A204.1 (cell line): Measurements from ENCODE around the gene ATG4B.

Experiments
- FAIRE-seq: peaks from 2 replicates; lab custom pipeline; 2012; peaks lifted over from hg19 to GRCh38; lab: Jason Lieb, UNC

The ATG4B gene

DNA sequence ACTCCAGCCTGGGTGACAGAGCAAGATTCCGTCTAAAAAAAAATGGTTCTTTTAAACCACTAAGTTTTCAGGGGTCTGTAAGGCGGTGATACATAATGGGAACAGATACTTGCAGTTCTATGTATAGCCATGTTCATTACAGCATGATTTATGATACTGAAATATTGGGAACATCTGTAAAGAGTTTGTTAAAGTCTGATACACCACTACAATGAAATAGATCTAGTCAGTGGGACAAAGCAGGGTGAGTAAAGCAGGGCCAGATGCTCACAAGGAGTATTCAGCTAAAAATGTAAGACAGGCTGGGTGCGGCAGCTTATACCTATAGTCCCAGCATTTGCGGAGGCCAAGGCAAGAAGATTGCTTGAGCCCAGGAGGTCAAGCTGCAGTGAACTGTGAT is 58.2 kb downstream of the ATG4B start:
- FAIRE-seq = no peak

DNA sequence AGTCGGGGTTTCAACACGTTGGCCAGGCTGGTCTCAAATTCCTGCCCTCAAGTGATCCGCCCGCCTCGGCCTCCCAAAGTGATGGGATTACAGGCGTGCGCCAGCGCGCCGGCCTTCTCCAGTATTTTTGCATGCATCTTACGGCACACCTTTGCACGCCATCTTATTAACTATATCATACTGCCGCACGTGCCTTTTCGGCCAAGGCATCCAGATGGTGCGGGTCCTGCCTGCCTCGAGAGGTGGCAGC is 63.6 kb downstream of the ATG4B start:
- FAIRE-seq = no peak

DNA sequence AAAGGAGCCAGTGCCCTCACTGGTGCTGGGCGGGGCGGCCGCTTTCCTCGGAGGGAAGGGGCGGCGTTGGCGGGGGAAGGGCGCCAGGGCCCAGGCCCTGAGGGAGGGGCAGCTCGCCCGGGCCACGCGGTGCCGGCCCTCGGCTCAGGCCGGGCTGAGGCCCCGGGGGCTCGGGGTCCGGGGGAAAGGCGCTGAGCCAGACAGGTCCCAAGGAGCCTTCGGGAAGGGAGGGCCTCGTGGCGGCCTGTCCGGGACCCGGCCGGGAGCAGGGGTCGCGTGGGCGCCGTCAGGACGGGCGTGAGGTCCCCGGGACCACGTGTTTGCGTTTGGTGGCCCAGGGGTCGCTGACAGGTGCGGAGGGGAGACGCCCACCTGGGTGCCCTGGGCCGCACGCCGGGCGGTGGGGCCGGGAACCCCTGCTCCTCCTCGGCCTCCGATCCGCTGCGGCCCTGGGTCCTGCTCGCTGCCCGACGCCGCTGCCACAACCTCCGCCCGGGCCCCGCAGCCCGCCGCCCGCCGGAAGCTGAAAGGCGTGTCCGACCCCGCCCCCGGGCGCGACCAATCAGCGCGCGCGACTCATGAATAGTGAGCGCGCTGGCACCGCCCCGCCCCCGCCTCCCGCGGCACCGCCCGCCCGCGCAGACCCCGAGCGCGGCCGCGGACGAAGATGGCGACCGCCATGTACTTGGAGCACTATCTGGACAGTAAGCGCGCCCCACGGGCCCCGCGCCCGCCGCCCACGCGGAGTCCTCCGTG is 64.1 kb downstream of the ATG4B start, which contains the start of gene ING5:
ING5 (plus strand) TSS at position 641 of the 756 bp plus-strand sequence; CDS start at position 668, 27 bp downstream.
- FAIRE-seq = no peak

DNA sequence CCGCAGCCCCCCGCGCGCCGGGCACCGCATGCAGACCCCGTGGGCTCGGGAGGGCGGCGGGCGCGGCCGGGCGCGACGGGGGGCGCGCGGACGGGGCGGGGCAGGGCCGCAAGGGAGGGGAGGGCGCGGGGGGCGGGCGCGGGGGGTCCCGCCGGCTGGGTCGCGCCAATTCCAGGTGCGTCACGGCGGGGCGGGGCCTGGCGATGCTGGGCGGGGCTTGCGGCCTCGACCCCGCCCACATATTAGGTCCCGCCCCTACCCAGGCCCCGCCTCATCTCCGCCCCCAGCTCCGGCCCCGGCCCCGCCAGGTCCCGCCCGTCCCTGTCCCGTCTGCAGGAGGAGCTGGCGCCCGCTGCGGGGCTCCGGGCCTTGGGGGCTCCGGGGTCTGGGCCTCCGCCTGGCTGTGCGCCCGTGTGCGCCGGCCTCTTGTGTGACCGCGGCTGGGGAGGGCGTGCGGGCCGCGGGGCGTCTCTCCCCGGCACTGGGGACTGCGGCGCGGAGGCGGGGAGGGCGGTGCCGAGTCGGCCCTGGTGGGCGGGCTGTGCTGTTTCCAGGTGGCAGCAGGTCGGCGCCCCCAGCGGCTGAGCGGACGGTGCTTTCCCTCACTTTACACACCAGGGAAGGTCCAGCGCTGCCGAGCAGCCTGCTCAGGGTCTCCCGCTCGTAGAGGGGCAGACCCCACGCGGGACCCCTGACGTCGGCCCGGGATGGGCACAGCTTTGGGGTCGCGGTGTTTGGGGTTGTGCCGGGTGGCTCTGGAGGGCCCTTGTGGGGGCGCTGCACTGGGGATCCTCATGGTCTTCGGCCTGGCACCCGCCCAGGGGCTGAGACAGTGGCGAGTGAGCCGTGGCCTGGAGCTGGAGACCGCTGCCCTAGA is 64.9 kb downstream of the ATG4B start:
- no peak for FAIRE-seq

DNA sequence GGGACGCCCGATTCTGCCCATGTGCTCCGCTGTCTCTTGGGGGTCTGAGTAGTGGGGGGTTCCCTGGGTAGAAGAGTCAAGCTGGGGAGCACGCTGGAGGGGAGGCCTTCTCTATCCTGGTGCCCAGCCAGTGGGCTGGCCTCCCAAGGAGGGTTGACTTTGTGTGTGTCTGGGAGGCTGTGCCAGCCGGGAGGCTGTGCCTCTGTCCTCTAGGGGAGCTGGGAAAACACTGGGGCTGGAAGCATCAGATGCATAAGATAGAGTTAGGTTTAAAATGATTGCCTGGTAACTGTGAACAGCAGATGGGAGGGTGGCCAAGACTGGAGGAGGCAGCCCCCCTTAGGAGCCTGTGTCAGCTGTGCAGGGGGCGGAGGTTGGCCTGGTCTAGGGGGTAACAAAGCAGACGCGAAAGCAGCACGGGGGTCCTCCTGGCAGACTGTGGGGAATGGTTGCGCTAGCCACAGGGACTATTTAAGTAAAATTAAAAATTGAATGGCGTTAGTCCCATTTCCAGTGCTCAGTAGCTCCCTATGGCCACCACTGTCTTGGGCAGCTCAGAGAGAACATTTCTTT is 65.6 kb downstream of the ATG4B start:
- FAIRE-seq = no peak

DNA sequence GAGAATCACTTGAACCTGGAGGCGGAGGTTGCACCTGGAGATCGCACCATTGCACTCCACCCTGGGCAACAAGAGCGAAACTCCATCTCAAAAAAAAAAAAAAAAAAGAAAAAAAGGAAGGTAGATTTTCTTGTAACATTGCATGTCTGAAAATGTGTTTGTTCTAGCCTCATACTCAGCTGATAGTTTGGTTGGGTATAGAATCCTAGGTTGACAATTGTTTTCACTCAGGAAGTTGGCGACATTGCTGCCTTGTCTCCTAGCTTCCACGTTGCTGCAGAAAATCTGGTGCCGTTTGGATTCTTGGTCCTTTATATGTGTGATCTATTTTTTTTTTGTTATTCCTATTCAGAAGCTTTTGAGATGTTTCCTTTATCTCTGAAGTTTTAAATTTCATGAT is 69.0 kb downstream of the ATG4B start:
- no peak for FAIRE-seq

DNA sequence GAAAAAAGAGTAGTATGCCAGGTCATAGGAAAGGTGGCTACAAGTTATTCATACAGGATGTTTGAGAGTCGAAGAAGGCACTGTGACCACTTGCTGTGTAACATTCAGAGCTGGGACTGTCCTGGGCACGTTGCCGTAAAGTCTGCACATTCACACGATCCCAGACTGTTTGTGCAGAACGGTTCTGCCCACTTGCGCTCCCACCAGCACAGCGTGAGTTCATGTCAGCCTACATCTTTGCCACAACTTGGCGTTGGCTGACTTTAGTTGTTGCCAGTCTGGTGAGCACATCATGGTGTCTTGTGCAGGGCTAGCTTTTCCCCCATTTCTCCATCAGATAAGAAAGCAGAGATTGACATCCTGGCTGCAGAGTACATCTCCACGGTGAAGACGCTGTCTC is 71.4 kb downstream of the ATG4B start:
- no peak for FAIRE-seq

DNA sequence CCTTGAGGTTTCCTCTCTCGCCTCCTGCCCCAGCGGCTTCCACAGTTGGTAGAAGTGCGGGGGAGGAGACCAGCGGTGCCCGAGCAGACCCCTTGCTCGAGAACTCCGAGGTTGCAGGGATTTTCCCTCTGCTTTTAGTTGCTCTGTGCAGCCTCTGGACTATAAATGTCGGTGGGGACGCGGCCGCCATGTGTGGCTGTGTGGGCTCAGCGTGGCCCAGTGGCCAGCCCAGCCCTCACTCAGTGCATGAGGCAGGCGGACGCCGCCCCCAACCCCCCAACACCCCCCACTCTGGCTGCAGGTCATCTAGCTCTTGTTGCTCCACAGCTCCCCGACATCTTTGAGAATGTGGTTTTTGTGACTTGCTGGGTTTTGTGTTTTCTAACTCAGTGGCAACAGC is 81.6 kb downstream of the ATG4B start:
- no peak for FAIRE-seq

DNA sequence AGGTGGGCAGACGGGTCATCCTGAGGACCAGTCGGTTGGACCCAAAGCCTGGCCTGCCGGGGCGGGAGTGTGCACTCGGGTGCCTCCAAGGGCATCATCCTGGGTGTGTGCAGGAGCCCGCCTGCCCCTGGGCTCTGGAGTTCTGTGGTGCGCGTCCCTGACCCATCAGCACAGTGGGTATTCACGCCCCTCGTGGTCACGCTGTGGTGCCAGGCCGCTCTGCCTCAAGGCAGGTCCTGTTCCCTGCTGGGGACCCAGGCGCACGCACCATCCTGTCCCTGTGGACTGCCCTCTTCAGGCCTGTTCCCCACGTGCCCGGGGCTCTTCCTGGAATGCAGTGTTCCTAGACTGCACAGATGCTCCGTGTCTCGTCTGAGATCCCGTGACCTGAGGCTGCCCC is 82.6 kb downstream of the ATG4B start:
- FAIRE-seq = no peak

DNA sequence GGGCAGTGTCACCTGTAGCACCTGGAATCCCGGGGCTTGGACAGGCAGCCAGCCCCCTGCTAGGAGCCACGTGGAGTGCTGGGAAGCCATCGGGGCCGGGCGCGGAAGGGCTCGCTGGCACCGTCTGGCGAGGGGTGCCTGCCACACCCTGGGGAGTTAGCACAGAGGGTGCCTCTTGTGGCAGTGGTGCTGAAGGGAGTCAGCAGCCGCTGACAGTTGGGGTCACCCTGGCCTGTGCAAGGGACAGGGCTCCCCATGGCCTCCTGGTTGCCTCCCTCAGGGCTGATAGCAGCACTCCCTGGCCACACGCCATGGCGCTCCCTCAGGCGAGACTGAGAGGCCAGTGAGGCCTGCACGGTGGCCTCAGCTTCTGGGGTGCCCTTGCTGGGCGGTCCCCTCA is 83.1 kb downstream of the ATG4B start:
- no peak for FAIRE-seq

DNA sequence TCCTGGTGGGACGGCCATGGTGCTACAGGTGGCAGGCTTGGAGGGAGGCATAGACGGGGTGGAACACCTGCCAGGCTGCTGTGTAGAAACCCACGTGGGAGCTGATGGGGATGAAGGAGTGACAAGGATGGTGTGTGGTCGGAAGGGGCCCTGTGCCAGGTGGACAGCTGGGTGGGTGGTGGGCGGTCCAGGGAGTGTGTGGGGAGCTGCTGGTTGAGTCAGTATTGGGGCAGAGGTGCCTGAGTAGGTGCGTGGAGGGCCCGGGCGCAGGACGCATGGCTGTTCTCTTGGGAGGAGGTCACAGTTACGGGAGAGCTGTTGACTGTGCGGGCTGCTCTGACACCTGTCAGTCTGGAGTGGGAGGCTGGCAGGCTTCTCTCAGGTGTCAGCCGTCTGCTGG is 84.4 kb downstream of the ATG4B start:
- FAIRE-seq = no peak

DNA sequence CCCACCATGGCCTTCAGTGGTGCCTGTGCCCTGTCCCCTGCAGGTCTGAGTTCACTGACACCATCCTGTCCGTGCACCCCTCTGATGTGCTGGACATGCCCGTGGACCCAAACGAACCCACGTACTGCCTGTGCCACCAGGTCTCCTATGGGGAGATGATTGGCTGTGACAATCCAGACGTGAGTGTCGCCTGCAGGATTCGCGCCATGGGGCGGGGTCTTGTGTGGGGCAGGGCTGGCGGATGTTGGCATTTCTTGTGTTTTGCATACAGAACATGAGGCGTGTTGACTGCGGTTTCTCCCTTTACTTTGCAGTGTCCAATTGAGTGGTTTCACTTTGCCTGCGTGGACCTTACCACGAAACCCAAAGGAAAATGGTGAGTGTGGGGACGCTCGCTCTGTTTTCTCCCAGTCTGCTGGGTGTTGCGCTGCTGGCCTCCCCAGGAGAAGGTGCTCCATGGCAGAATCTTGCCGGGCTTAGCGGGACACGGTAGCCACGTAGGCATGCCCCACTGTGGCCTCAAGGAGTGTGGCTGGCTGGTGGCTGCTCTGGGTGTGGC is 85.5 kb downstream of the ATG4B start:
- no peak for FAIRE-seq
